ENCODE measurements around the gene CHST8.

DNA sequence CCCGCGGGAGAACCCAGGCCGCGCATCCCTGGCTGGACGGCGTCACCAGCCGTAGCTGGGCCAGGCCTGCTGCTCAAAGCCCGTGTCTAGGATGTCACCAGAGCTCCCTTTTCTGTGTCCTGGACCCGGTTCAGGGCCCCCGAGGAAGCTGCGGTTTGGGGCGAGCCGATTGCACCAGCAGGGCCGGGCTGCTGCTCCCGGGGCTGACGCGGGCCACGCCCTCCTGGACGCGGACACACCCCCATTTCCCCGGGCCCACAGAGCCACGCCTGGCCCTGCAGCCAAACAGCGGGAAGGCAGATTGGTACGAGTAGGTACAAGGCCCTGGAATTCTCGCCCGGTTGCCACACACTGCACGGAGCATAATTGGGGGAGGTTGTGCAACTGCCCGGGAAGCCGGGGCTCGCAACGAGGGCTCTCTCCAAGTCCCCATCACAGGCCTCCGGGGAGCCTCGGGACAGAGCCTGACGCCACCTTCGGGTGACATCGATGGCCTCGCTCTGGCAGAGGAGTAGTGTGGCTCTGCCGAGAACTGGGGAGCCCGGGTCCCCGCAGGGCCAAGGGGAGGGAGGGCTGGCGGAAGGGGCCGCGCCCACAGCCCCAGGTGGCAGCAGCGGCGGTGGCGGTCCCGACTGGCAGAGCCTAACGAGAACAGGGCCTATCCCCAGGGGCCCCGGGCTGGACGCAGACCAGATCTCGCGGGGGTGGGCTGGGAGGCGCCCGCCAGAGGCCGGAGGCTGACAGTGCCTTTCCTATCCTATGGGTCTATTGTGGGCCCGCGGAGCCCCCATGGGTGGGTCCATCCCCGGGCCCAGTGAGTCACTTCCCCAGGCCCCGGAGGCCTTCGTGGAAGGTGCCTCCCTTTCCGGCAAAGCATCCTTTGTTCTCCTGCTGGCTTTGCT lies 198.4 kb downstream of the CHST8 start:
- TF ChIP-seq, protein P1, sequence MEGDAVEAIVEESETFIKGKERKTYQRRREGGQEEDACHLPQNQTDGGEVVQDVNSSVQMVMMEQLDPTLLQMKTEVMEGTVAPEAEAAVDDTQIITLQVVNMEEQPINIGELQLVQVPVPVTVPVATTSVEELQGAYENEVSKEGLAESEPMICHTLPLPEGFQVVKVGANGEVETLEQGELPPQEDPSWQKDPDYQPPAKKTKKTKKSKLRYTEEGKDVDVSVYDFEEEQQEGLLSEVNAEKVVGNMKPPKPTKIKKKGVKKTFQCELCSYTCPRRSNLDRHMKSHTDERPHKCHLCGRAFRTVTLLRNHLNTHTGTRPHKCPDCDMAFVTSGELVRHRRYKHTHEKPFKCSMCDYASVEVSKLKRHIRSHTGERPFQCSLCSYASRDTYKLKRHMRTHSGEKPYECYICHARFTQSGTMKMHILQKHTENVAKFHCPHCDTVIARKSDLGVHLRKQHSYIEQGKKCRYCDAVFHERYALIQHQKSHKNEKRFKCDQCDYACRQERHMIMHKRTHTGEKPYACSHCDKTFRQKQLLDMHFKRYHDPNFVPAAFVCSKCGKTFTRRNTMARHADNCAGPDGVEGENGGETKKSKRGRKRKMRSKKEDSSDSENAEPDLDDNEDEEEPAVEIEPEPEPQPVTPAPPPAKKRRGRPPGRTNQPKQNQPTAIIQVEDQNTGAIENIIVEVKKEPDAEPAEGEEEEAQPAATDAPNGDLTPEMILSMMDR (IDR thresholded peaks at IDR 0.05; ENCODE audit: insufficient read depth, low read length): no peak
- TF ChIP-seq POLR2AphosphoS5 (IDR thresholded peaks at IDR 0.05; ENCODE audit: low read depth): peak; percentile 71
- TF ChIP-seq, protein P2, sequence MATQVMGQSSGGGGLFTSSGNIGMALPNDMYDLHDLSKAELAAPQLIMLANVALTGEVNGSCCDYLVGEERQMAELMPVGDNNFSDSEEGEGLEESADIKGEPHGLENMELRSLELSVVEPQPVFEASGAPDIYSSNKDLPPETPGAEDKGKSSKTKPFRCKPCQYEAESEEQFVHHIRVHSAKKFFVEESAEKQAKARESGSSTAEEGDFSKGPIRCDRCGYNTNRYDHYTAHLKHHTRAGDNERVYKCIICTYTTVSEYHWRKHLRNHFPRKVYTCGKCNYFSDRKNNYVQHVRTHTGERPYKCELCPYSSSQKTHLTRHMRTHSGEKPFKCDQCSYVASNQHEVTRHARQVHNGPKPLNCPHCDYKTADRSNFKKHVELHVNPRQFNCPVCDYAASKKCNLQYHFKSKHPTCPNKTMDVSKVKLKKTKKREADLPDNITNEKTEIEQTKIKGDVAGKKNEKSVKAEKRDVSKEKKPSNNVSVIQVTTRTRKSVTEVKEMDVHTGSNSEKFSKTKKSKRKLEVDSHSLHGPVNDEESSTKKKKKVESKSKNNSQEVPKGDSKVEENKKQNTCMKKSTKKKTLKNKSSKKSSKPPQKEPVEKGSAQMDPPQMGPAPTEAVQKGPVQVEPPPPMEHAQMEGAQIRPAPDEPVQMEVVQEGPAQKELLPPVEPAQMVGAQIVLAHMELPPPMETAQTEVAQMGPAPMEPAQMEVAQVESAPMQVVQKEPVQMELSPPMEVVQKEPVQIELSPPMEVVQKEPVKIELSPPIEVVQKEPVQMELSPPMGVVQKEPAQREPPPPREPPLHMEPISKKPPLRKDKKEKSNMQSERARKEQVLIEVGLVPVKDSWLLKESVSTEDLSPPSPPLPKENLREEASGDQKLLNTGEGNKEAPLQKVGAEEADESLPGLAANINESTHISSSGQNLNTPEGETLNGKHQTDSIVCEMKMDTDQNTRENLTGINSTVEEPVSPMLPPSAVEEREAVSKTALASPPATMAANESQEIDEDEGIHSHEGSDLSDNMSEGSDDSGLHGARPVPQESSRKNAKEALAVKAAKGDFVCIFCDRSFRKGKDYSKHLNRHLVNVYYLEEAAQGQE (IDR thresholded peaks at IDR 0.05; ENCODE audit: insufficient replicate concordance, low read depth): peak; percentile 33

Data from HL-60 (cell line).